22Rv1 (cell line): ENCODE data around the gene CIB4.

Source experiments
- H3K27ac ChIP-seq: fragments of 450-650 bp; 2 replicates; pipeline ENCODE4 v1.5.1; 2017
- ZFX ChIP-seq: fragments of 450-650 bp; IDR thresholded peaks from 2 replicates; pipeline ENCODE4 v1.6.1; 2017; ENCODE audit warnings: antibody characterized with exemption, borderline replicate concordance
- TF ChIP-seq, protein P1 (sequence below): fragments of 450-650 bp; IDR thresholded peaks from 2 replicates; pipeline ENCODE4 v1.5.1; 2017; ENCODE audit warnings: mild to moderate bottlenecking

Gene CIB4

DNA sequence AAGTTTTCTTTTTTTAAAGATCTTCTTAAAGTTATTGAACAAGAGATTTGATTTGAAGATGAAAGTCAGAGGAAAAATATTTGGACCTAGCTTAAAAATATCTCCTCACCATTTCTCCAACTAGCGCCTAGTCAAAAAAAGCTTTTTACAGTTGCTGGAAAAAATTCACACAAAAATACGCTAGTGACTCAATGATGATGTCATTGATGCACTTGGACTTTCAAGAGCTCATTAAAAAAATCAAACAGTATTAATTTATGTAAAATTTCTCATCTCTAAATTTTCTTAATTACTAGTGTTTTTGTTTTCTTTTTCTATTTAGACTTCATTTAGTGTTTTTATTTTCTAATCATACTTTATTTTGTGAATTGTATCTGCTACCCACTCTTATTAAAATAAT, 41.8 kb downstream of the CIB4 start:
- H3K27ac ChIP-seq, result no peak overlapping the region
- TF ChIP-seq, protein P1, sequence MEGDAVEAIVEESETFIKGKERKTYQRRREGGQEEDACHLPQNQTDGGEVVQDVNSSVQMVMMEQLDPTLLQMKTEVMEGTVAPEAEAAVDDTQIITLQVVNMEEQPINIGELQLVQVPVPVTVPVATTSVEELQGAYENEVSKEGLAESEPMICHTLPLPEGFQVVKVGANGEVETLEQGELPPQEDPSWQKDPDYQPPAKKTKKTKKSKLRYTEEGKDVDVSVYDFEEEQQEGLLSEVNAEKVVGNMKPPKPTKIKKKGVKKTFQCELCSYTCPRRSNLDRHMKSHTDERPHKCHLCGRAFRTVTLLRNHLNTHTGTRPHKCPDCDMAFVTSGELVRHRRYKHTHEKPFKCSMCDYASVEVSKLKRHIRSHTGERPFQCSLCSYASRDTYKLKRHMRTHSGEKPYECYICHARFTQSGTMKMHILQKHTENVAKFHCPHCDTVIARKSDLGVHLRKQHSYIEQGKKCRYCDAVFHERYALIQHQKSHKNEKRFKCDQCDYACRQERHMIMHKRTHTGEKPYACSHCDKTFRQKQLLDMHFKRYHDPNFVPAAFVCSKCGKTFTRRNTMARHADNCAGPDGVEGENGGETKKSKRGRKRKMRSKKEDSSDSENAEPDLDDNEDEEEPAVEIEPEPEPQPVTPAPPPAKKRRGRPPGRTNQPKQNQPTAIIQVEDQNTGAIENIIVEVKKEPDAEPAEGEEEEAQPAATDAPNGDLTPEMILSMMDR, result no peak
- TF ChIP-seq ZFX, result no peak

DNA sequence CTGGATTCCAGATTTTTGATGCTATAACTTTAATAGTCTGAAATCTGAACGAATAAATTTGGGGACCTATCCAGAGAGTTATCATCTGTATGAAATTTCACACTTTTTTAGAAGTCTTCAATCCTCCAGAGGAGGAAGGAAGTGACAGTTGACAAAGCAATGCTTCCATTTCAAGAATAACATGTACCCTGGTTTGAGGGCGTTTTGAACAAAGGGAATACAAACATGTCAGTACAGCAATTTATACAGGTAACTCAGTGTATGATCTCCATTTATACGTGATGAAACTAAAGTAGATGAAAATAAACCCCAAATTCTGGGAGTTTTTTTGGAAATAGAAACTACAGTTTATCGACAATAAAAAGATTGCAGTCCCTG, 42.2 kb downstream of the CIB4 start:
- TF ChIP-seq, protein P1, result no peak
- no peak overlapping the region for H3K27ac ChIP-seq

DNA sequence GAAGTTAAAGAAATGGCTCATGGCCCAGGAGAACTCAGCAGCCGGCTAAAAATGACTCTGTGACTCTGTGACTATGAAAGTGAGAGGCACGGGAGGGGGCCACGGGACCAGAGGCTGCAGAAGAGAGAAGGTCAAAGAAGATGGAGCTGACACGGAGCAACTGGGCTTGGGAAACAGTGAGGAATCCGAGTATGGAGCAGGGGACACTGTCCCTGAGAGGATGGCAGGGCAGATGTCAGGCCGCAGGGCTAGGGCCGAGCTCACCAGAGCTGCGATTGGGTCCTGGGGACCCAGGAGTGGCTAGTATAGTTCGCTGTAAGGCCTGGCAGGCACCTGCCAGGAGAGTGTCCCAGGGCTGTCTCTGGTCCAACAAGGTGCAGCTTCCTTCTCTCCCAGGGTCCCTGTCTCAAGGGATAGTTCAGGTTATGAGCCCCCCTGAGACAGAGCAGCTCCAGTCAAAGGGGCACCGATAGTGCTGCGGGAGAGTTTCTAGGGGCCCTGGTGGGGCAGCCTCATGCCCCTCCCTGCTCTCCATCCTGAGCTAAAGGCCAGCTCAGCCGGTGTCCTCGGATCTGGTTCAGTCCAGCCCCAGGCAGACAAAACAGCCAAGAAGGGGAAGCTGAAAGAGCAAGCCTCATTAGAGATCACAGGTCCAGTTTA, 42.7 kb downstream of the CIB4 start:
- no peak overlapping the region for H3K27ac ChIP-seq
- no peak for TF ChIP-seq ZFX
- TF ChIP-seq, protein P1, result no peak

DNA sequence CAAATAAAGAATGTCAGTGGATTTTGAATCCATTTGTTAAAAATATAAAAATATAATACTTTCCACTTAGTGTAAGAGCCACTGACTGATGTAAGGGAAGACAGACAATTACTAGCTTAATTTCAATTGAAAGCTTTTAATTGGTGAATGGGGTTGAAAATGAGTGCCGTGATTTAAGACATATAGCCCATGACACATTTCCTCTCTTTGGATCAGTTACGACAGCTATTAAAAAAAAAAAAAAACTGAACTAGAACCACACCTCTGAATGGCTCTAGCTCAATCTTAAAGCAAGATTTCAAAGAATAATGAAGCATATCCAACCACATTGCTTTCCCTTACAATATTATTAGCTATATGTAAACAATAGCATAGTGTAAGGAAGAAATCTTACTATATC, 44.0 kb downstream of the CIB4 start:
- TF ChIP-seq ZFX, result no peak
- TF ChIP-seq, protein P1, result no peak
- no peak overlapping the region for H3K27ac ChIP-seq

DNA sequence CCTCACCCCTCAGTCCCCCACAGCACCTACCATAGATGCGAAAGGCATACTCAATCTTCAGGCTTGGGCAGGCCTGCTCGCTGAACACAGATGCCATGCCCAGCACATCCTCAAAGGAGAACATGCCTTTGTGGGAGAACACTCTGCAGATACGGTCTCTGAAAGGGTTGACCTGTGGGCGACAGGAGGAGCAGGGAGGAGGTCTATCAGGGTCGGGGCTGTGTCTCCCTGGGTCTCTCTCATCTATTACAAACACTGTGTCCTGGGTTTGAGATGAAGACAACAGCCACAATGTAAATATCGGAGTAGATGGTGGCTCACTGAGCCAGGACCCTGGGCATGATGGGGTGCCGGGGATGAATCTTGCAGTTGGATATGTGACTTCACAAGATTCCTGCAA, 46.0 kb downstream of the CIB4 start:
- H3K27ac ChIP-seq, result no peak overlapping the region
- TF ChIP-seq, protein P1, result no peak
- no peak for TF ChIP-seq ZFX

DNA sequence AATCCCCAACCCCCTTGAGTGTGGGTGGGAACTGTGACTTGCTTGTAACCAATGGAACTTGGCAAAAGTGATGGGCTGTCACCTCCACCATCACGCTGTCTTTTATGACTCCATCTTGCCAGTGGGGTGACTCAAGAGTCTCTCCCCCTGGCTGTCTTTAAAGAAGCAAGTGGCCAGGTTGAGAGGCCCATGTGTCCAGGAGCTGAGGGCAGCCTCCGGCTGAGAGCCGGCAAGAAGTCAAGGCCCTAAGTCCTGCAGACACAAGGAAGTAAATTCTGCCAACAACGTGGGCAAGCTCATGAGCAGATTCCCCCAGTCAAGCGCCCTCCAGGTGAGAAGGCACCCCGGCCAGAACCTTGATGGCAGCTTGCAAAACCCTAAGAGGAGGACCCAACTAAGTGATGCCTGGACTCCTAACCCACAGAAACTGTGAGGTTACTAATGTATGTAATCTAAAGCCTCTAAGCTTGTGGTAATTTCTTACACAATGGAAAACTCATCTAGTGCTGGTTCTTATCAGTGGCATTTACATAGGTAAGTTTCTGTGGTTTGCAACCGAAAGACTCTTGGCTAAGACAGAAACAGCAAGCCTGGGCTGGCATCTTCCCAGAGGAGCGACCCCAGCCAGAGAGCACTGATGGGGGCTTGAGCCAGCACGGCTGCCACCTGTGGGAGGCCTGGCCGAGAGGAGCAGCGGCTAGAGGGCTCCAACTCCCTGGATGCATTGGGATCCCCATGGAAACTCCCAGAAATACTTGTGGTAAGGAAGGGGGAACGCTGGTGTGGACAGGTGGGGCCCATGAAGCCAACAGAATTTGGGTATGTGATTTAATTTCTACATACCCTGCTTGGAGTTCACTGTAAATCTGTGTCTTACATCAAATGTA, 49.3 kb downstream of the CIB4 start:
- TF ChIP-seq, protein P1, result no peak
- no peak for TF ChIP-seq ZFX
- H3K27ac ChIP-seq, result no peak overlapping the region

DNA sequence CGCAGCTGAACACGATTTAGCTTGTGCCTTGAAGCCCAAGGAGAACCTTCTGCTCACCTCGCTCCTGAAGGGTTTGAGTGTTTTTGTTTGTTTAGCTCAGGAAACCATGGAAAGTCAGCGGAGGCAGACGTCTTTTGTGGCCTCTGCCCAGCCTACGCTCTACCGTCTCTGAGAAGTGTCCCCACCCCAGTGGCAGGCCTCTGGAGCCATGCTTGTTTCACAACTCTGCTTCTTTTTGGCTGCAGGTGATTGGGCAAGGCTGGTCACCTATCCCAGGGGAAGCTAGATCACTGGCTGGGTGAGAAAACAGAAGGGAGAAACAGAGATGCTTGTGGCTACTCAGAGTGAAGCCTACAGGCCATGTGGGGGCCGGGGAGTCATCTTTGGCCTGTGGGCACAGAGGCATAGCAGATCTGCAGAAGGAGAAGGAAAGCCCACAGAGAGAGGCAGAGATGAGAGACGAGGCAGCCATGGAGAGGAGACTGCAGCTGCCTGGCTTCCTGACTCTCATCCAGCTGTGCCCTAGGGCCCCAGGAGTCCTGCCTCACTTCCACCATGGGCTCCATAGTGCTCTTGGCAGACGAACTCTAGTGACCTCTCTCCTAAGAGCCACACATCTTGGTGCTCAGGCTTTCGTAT, 50.1 kb downstream of the CIB4 start:
- no peak for TF ChIP-seq ZFX
- TF ChIP-seq, protein P1, result no peak
- H3K27ac ChIP-seq, result no peak overlapping the region
